ENCODE data around the gene IFFO2. TPM values are rescaled to one million over a fixed set of nuclear protein-coding genes. Genes with fewer than 3 reads are reported as not detected.

IFFO2 gene
- total and polyA plus RNA-seq, 2 of the 13 experiments (the other 11 are each of a cell fraction or from before 2014, with no cell fraction given), result 7.3 to 16.7 TPM

GRCh38 chr1:18901147-18901951 is 55.1 kb downstream of the IFFO2 start (continued):
- TF ChIP-seq, protein P1, sequence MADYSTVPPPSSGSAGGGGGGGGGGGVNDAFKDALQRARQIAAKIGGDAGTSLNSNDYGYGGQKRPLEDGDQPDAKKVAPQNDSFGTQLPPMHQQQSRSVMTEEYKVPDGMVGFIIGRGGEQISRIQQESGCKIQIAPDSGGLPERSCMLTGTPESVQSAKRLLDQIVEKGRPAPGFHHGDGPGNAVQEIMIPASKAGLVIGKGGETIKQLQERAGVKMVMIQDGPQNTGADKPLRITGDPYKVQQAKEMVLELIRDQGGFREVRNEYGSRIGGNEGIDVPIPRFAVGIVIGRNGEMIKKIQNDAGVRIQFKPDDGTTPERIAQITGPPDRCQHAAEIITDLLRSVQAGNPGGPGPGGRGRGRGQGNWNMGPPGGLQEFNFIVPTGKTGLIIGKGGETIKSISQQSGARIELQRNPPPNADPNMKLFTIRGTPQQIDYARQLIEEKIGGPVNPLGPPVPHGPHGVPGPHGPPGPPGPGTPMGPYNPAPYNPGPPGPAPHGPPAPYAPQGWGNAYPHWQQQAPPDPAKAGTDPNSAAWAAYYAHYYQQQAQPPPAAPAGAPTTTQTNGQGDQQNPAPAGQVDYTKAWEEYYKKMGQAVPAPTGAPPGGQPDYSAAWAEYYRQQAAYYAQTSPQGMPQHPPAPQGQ (CRISPR knock-in tag; IDR thresholded peaks at IDR 0.05; ENCODE audit: borderline replicate concordance), result no peak
- TF ChIP-seq, protein P2, sequence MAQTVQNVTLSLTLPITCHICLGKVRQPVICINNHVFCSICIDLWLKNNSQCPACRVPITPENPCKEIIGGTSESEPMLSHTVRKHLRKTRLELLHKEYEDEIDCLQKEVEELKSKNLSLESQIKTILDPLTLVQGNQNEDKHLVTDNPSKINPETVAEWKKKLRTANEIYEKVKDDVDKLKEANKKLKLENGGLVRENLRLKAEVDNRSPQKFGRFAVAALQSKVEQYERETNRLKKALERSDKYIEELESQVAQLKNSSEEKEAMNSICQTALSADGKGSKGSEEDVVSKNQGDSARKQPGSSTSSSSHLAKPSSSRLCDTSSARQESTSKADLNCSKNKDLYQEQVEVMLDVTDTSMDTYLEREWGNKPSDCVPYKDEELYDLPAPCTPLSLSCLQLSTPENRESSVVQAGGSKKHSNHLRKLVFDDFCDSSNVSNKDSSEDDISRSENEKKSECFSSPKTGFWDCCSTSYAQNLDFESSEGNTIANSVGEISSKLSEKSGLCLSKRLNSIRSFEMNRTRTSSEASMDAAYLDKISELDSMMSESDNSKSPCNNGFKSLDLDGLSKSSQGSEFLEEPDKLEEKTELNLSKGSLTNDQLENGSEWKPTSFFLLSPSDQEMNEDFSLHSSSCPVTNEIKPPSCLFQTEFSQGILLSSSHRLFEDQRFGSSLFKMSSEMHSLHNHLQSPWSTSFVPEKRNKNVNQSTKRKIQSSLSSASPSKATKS (CRISPR knock-in tag; IDR thresholded peaks at IDR 0.05), result no peak
- TF ChIP-seq HNRNPLL (IDR thresholded peaks at IDR 0.05; ENCODE audit: low read depth, low read length, poor library complexity, severe bottlenecking), result no peak
- TF ChIP-seq CCDC6 (CRISPR knock-in tag; IDR thresholded peaks at IDR 0.05), result no peak
- no peak for TF ChIP-seq GZF1 (CRISPR knock-in tag; IDR thresholded peaks at IDR 0.05)
- TF ChIP-seq ZNF570 (CRISPR knock-in tag; IDR thresholded peaks at IDR 0.05; ENCODE audit: borderline replicate concordance), result no peak
- TF ChIP-seq ZBTB21 (CRISPR knock-in tag; IDR thresholded peaks at IDR 0.05), result no peak
- TF ChIP-seq, protein P3, sequence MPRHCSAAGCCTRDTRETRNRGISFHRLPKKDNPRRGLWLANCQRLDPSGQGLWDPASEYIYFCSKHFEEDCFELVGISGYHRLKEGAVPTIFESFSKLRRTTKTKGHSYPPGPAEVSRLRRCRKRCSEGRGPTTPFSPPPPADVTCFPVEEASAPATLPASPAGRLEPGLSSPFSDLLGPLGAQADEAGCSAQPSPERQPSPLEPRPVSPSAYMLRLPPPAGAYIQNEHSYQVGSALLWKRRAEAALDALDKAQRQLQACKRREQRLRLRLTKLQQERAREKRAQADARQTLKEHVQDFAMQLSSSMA (CRISPR knock-in tag; IDR thresholded peaks at IDR 0.05), result no peak
- no peak for TF ChIP-seq EED (CRISPR knock-in tag; IDR thresholded peaks at IDR 0.05)
- TF ChIP-seq ZNF10 (CRISPR knock-in tag; IDR thresholded peaks at IDR 0.05; ENCODE audit: borderline replicate concordance, low read depth), result no peak
- peak; percentile 71 for TF ChIP-seq YY1 (IDR thresholded peaks at IDR 0.05; ENCODE audit: insufficient read depth, insufficient replicate concordance, low read depth, low read length)
- TF ChIP-seq SALL2 (CRISPR knock-in tag; IDR thresholded peaks at IDR 0.05), result peak; percentile 22; the same call in 1 of the 2 replicates
- no peak for TF ChIP-seq AGO2 (optimal IDR thresholded peaks at IDR 0.05; ENCODE audit: low read depth, low read length)
- TF ChIP-seq, protein P4, sequence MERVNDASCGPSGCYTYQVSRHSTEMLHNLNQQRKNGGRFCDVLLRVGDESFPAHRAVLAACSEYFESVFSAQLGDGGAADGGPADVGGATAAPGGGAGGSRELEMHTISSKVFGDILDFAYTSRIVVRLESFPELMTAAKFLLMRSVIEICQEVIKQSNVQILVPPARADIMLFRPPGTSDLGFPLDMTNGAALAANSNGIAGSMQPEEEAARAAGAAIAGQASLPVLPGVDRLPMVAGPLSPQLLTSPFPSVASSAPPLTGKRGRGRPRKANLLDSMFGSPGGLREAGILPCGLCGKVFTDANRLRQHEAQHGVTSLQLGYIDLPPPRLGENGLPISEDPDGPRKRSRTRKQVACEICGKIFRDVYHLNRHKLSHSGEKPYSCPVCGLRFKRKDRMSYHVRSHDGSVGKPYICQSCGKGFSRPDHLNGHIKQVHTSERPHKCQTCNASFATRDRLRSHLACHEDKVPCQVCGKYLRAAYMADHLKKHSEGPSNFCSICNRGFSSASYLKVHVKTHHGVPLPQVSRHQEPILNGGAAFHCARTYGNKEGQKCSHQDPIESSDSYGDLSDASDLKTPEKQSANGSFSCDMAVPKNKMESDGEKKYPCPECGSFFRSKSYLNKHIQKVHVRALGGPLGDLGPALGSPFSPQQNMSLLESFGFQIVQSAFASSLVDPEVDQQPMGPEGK (CRISPR knock-in tag; IDR thresholded peaks at IDR 0.05), result peak; percentile 97
- no peak for TF ChIP-seq ZNF615 (CRISPR knock-in tag; IDR thresholded peaks at IDR 0.05; ENCODE audit: borderline replicate concordance)
- TF ChIP-seq ZNF776 (CRISPR knock-in tag; IDR thresholded peaks at IDR 0.05), result peak; percentile 35; the same call in 1 of the 2 replicates
- TF ChIP-seq, protein P5, sequence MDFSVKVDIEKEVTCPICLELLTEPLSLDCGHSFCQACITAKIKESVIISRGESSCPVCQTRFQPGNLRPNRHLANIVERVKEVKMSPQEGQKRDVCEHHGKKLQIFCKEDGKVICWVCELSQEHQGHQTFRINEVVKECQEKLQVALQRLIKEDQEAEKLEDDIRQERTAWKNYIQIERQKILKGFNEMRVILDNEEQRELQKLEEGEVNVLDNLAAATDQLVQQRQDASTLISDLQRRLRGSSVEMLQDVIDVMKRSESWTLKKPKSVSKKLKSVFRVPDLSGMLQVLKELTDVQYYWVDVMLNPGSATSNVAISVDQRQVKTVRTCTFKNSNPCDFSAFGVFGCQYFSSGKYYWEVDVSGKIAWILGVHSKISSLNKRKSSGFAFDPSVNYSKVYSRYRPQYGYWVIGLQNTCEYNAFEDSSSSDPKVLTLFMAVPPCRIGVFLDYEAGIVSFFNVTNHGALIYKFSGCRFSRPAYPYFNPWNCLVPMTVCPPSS (IDR thresholded peaks at IDR 0.05), result no peak
- no peak for TF ChIP-seq MAZ (IDR thresholded peaks at IDR 0.05; ENCODE audit: borderline replicate concordance, low read depth, low read length)
- TF ChIP-seq MAZ (CRISPR knock-in tag; IDR thresholded peaks at IDR 0.05; ENCODE audit: low read depth), result peak; percentile 62
